ENCODE results near the gene MTA1.

The MTA1 gene

GRCh38 chr14:105490267-105490571 lies 70.6 kb downstream of the MTA1 start:
- Histone ChIP-seq H3K27ac (replicated peaks) (peak overlapping the region; percentile 80), H3K4me3 (replicated peaks; ENCODE audit: insufficient read depth, low read length) (peak overlapping the region; percentile 49), H3K27me3 (ENCODE audit: insufficient read depth, poor library complexity, severe bottlenecking) (peaks cover 16% of the 10 kb centered on the region)
- no peak for DNase-seq (ENCODE audit: low read depth in 1 of 2, low spot score in 1 of 2)
- no peak for TF ChIP-seq SPI1 (IDR thresholded peaks at IDR 0.05; ENCODE audit: borderline replicate concordance, low read depth)
- no peak; the same call in 1 of the 2 replicates for TF ChIP-seq POLR2AphosphoS5 (IDR thresholded peaks at IDR 0.05; ENCODE audit: low read depth)
- TF ChIP-seq, protein P1, sequence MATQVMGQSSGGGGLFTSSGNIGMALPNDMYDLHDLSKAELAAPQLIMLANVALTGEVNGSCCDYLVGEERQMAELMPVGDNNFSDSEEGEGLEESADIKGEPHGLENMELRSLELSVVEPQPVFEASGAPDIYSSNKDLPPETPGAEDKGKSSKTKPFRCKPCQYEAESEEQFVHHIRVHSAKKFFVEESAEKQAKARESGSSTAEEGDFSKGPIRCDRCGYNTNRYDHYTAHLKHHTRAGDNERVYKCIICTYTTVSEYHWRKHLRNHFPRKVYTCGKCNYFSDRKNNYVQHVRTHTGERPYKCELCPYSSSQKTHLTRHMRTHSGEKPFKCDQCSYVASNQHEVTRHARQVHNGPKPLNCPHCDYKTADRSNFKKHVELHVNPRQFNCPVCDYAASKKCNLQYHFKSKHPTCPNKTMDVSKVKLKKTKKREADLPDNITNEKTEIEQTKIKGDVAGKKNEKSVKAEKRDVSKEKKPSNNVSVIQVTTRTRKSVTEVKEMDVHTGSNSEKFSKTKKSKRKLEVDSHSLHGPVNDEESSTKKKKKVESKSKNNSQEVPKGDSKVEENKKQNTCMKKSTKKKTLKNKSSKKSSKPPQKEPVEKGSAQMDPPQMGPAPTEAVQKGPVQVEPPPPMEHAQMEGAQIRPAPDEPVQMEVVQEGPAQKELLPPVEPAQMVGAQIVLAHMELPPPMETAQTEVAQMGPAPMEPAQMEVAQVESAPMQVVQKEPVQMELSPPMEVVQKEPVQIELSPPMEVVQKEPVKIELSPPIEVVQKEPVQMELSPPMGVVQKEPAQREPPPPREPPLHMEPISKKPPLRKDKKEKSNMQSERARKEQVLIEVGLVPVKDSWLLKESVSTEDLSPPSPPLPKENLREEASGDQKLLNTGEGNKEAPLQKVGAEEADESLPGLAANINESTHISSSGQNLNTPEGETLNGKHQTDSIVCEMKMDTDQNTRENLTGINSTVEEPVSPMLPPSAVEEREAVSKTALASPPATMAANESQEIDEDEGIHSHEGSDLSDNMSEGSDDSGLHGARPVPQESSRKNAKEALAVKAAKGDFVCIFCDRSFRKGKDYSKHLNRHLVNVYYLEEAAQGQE (IDR thresholded peaks at IDR 0.05; ENCODE audit: insufficient replicate concordance, low read depth), result no peak
- TF ChIP-seq, protein P2, sequence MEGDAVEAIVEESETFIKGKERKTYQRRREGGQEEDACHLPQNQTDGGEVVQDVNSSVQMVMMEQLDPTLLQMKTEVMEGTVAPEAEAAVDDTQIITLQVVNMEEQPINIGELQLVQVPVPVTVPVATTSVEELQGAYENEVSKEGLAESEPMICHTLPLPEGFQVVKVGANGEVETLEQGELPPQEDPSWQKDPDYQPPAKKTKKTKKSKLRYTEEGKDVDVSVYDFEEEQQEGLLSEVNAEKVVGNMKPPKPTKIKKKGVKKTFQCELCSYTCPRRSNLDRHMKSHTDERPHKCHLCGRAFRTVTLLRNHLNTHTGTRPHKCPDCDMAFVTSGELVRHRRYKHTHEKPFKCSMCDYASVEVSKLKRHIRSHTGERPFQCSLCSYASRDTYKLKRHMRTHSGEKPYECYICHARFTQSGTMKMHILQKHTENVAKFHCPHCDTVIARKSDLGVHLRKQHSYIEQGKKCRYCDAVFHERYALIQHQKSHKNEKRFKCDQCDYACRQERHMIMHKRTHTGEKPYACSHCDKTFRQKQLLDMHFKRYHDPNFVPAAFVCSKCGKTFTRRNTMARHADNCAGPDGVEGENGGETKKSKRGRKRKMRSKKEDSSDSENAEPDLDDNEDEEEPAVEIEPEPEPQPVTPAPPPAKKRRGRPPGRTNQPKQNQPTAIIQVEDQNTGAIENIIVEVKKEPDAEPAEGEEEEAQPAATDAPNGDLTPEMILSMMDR (IDR thresholded peaks at IDR 0.05; ENCODE audit: insufficient read depth, low read length), result no peak
- no peak for TF ChIP-seq GABPA (IDR thresholded peaks at IDR 0.05; ENCODE audit: low read depth)

DNA sequence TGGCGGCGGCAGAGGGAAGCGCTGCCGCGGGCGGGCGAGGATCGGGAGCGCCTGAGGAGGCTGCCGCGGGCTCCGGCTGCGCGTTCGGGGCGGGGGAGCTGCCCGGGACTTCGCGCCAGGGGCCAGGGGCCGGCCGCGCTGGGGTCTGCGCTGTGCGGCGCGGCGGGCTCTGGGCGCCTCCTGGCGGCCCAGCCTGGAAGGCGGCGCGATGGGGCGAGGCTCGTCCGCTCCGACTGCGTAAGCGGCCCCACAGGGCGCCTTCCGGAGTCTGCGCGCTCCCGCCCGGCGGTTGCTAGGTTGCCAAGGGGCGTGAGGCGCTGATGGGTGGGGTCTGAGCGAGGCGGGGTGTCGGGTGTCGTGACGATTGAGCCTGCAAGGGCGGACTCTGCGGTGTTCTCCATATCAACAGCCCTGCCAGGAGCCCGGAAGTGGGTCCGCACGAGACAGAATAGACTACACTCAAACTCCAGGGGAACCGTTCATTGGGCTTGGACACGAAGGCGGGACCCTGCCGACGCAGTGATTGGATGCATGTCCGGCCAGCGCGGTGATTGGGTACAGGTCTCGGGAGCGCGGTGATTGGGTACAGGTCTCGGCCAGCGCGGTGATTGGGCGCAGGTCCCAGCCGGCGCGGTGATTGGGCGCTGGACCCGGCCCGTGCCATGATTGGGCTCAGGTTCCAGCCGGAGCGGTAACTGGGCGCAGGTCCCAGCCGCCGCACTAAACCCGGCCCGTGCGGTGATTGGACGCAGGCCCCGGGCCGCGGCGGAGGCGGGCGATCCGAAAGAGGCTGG lies 71.1 kb downstream of the MTA1 start, which contains the start of gene TEDC1:
TEDC1 (plus strand) TSS at position 675 of the 794 bp plus-strand sequence. CDS start 130 bp downstream, outside the sequence.
- peak; percentile 60; the same call in 1 of the 2 replicates for TF ChIP-seq POLR2AphosphoS5 (IDR thresholded peaks at IDR 0.05; ENCODE audit: low read depth)
- TF ChIP-seq SPI1 (IDR thresholded peaks at IDR 0.05; ENCODE audit: borderline replicate concordance, low read depth), result no peak; the same call in 1 of the 2 replicates
- TF ChIP-seq GABPA (IDR thresholded peaks at IDR 0.05; ENCODE audit: low read depth), result peak; percentile 98
- TF ChIP-seq, protein P1 (IDR thresholded peaks at IDR 0.05; ENCODE audit: insufficient replicate concordance, low read depth), result no peak
- TF ChIP-seq, protein P2 (IDR thresholded peaks at IDR 0.05; ENCODE audit: insufficient read depth, low read length), result peak; percentile 37
- Histone ChIP-seq H3K27ac (replicated peaks) (peak within 1 kb of the TSS; percentile 80), H3K4me3 (replicated peaks; ENCODE audit: insufficient read depth, low read length) (peak within 1 kb of the TSS; percentile 80), H3K27me3 (ENCODE audit: insufficient read depth, poor library complexity, severe bottlenecking) (peaks cover 13% of the 10 kb centered on the region)
- DNase-seq (ENCODE audit: low read depth in 1 of 2, low spot score in 1 of 2), result peak; percentile 100

DNA sequence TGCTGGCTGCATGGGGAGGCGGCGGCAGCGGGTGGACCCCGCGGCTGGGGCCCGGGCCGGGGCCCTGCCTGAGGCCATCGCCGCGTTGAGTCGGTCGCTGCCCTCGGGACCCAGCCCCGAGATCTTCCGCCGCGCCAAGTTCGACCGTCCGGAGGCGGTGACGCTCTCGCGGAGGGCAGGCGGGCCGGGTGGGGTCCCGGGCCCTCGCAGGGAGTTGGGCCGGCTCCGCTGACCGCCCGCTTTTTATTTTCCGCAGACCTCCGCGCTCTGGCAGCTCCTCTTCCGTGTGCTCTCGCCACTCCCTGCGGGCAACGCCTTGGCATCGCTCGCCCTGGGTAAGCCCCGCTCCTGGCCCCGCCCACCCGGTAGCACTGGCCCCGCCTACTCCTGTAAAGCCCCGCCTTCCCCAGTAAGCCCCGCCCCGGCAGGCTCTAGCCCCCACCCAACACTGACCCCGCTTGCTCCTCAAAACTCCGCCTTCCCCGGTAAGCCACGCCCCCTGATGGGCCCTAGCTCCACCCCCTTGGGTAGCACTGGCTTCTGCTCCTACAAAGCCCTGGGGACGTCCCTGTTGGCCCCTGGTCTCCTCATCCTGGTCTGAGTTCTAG lies 71.8 kb downstream of the MTA1 start:
- peaks cover 6% of the 10 kb centered on the region for H3K27me3 ChIP-seq (ENCODE audit: insufficient read depth, poor library complexity, severe bottlenecking)
- peak overlapping the region; percentile 80 for H3K27ac ChIP-seq (replicated peaks)
- DNase-seq (ENCODE audit: low read depth in 1 of 2, low spot score in 1 of 2), result peak; percentile 68 to 90
- peak overlapping the region; percentile 80 for H3K4me3 ChIP-seq (replicated peaks; ENCODE audit: insufficient read depth, low read length)
- TF ChIP-seq, protein P2 (IDR thresholded peaks at IDR 0.05; ENCODE audit: insufficient read depth, low read length), result no peak
- TF ChIP-seq POLR2AphosphoS5 (IDR thresholded peaks at IDR 0.05; ENCODE audit: low read depth), result no peak
- no peak for TF ChIP-seq GABPA (IDR thresholded peaks at IDR 0.05; ENCODE audit: low read depth)
- TF ChIP-seq, protein P1 (IDR thresholded peaks at IDR 0.05; ENCODE audit: insufficient replicate concordance, low read depth), result no peak
- TF ChIP-seq SPI1 (IDR thresholded peaks at IDR 0.05; ENCODE audit: borderline replicate concordance, low read depth), result no peak

Measured in HL-60 (cell line).